ENCODE results near the gene GATAD2A. TPM values are rescaled to one million over a fixed set of nuclear protein-coding genes. Genes with fewer than 3 reads are reported as not detected.
A peak's percentile ranks its signal among the peaks of the same experiment; 100 is the strongest.

GATAD2A gene
- total and polyA plus RNA-seq, 2 of the 13 experiments (the other 11 are each of a cell fraction or from before 2014, with no cell fraction given) = 16.8 to 28.6 TPM

DNA sequence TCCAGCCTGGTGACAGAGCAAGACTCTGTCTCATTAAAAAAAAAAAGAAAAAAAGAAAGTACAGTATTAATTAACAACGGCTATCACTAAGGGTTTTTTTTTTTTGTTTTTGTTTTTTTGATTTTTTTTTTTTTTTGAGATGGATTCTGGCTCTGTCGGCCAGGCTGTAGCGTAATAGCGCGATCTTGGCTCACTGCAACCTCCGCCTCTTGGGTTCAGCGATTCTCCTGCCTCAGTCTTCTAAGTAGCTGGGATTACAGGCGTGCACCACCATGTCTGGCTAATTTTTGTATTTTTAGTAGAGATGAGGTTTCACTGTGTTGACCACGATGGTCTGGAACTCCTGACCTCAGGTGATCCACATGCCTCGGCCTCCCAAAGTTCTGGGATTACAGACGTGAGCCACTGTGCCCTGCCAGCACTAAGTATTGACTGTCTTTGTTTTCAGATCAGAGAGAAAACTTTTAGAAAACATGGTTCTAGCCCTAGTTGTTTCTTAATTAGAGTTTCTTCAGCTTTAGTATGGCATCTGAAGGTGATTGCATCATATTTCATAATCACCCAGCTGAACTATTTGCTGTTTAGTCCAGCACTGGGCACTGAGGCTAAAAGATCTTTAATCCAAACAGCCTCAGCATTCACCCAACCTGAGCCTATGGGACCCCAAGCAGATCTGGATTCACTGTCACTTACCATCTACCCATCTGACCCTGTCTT is 2.7 kb upstream of the GATAD2A start:
- no peak overlapping the region for H3K4me2 ChIP-seq (ENCODE audit: low read depth, low read length)
- 94% methylated on average over 11 of the region's 11 CpGs for WGBS (ENCODE audit: low lambda C conversion rate)
- in situ Hi-C loops (cut with HindIII; ENCODE audit: extremely low pct_ligation_motif_present, low pct_unique_long_range_greater_than_20kb) = no loop called here

DNA sequence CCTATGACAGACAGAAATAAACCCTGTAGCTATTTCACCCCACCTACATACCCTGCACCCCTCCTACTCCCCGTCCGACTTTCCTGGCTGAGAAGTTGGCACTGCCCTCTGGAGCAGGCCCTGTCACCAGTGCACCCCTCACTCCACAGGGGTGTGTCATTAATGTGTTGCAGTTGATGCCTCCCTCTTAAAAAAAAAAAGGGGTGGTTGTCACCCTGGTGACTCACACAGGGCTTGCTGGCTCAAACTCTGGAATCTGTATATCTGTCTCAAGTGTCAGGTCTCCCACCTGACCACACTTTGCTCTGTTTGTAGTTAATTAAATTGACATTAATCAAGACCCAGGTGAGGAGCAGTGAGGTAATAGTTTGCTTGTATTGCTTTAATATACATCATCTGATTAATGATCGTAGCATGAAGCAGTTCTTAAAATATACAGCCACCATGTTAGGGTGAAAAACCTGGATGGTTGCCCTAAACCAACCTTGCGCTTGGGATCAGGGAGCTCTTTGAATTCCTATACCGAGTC is 2.0 kb upstream of the GATAD2A start:
- BruUV-seq (replicated peaks) = no TSS peak
- TF ChIP-seq, protein P1, sequence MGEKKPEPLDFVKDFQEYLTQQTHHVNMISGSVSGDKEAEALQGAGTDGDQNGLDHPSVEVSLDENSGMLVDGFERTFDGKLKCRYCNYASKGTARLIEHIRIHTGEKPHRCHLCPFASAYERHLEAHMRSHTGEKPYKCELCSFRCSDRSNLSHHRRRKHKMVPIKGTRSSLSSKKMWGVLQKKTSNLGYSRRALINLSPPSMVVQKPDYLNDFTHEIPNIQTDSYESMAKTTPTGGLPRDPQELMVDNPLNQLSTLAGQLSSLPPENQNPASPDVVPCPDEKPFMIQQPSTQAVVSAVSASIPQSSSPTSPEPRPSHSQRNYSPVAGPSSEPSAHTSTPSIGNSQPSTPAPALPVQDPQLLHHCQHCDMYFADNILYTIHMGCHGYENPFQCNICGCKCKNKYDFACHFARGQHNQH (CRISPR knock-in tag; IDR thresholded peaks at IDR 0.05) = no peak
- TF ChIP-seq CCAR2 (optimal IDR thresholded peaks at IDR 0.05; ENCODE audit: low read depth, low read length) = no peak
- TF ChIP-seq, protein P2, sequence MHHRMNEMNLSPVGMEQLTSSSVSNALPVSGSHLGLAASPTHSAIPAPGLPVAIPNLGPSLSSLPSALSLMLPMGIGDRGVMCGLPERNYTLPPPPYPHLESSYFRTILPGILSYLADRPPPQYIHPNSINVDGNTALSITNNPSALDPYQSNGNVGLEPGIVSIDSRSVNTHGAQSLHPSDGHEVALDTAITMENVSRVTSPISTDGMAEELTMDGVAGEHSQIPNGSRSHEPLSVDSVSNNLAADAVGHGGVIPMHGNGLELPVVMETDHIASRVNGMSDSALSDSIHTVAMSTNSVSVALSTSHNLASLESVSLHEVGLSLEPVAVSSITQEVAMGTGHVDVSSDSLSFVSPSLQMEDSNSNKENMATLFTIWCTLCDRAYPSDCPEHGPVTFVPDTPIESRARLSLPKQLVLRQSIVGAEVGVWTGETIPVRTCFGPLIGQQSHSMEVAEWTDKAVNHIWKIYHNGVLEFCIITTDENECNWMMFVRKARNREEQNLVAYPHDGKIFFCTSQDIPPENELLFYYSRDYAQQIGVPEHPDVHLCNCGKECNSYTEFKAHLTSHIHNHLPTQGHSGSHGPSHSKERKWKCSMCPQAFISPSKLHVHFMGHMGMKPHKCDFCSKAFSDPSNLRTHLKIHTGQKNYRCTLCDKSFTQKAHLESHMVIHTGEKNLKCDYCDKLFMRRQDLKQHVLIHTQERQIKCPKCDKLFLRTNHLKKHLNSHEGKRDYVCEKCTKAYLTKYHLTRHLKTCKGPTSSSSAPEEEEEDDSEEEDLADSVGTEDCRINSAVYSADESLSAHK (CRISPR knock-in tag; IDR thresholded peaks at IDR 0.05; ENCODE audit: borderline replicate concordance) = no peak
- TF ChIP-seq, protein P3, sequence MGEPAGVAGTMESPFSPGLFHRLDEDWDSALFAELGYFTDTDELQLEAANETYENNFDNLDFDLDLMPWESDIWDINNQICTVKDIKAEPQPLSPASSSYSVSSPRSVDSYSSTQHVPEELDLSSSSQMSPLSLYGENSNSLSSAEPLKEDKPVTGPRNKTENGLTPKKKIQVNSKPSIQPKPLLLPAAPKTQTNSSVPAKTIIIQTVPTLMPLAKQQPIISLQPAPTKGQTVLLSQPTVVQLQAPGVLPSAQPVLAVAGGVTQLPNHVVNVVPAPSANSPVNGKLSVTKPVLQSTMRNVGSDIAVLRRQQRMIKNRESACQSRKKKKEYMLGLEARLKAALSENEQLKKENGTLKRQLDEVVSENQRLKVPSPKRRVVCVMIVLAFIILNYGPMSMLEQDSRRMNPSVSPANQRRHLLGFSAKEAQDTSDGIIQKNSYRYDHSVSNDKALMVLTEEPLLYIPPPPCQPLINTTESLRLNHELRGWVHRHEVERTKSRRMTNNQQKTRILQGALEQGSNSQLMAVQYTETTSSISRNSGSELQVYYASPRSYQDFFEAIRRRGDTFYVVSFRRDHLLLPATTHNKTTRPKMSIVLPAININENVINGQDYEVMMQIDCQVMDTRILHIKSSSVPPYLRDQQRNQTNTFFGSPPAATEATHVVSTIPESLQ (CRISPR knock-in tag; conservative IDR thresholded peaks at IDR 0.05) = no peak
- no peak for TF ChIP-seq ZNF367 (CRISPR knock-in tag; IDR thresholded peaks at IDR 0.05; ENCODE audit: borderline replicate concordance)

More for the DNA sequence above, 2.7 kb upstream of the GATAD2A start:
- intact Hi-C loops (cut with micrococcal nuclease; ENCODE audit: unreplicated experiment) = loop anchor here (2.0 kb wide), 1 partner anchor 14 kb away; no protein-coding TSS in a partner anchor
- no peak for ATAC-seq
- Histone ChIP-seq H3K9ac (ENCODE audit: insufficient read depth, low read depth, low read length) (no peak overlapping the region), H3K4me1 (ENCODE audit: insufficient read depth, low read length) (peaks cover 37% of the 10 kb centered on the region), H2AFZ (ENCODE audit: low read length) (no peak overlapping the region), H4K20me1 (ENCODE audit: insufficient read depth, low read length) (peaks cover 13% of the 10 kb centered on the region), H3K9me3 (ENCODE audit: low read length) (no peaks in the 10 kb centered on the region), H3K36me3 (replicated peaks in 1 of 2; ENCODE audit: control insufficient read depth in 1 of 2, insufficient read depth in 2 of 2, low read length in 2 of 2) (no peaks in the 10 kb centered on the region), H3K27me3 (ENCODE audit: control insufficient read depth in 1 of 2, insufficient read depth in 2 of 2, low read length in 2 of 2) (no peaks in the 10 kb centered on the region; a peak in 1 of 5 replicates), H3K4me3 (replicated peaks in 1 of 3; ENCODE audit: insufficient read depth in 1 of 3, low read depth in 2 of 3, low read length in 3 of 3) (no peak overlapping the region), H3K79me2 (ENCODE audit: insufficient read depth, low read length) (peaks cover 28% of the 10 kb centered on the region), H3K27ac (ENCODE audit: extremely low read length, insufficient read depth, low read length) (no peak overlapping the region)
- BruUV-seq (replicated peaks) = no TSS peak
- ChIA-PET CTCF (ENCODE audit: low intra/inter-chr PET ratio, low total read pairs) (no interaction called here), POLR2A (interaction anchor here (0.8 to 3.5 kb wide), 3 partner anchors 14 to 30 kb away, joined by 3 to 25 read pairs (median 3); no protein-coding TSS in a partner anchor)
- no peak for DNase-seq (ENCODE audit: low spot score)
- TF ChIP-seq ATF7 (IDR thresholded peaks at IDR 0.05) (peak; percentile 64), ATF7 (CRISPR knock-in tag; IDR thresholded peaks at IDR 0.05) (no peak), CEBPB (IDR thresholded peaks at IDR 0.05; ENCODE audit: borderline replicate concordance, low read depth, low read length) (peak; percentile 92), FOXP1 (IDR thresholded peaks at IDR 0.05) (no peak), FOXP1 (CRISPR knock-in tag; IDR thresholded peaks at IDR 0.05) (no peak), CEBPG (CRISPR knock-in tag; IDR thresholded peaks at IDR 0.05) (peak; percentile 73), MTA1 (CRISPR knock-in tag; IDR thresholded peaks at IDR 0.05; ENCODE audit: borderline replicate concordance) (no peak)
- TF ChIP-seq, protein P4, sequence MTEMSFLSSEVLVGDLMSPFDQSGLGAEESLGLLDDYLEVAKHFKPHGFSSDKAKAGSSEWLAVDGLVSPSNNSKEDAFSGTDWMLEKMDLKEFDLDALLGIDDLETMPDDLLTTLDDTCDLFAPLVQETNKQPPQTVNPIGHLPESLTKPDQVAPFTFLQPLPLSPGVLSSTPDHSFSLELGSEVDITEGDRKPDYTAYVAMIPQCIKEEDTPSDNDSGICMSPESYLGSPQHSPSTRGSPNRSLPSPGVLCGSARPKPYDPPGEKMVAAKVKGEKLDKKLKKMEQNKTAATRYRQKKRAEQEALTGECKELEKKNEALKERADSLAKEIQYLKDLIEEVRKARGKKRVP (CRISPR knock-in tag; IDR thresholded peaks at IDR 0.05) = peak in 1 of 2 experiments; percentile 75; a peak in 1 of 4 replicates
- peak; percentile 12 for FAIRE-seq

More for the DNA sequence above, 2.0 kb upstream of the GATAD2A start:
- no peak overlapping the region for H3K4me2 ChIP-seq (ENCODE audit: low read depth, low read length)
- H3K4me1 ChIP-seq (ENCODE audit: insufficient read depth, low read length) = peaks cover 43% of the 10 kb centered on the region
- H3K4me3 ChIP-seq (replicated peaks in 1 of 3; ENCODE audit: insufficient read depth in 1 of 3, low read depth in 2 of 3, low read length in 3 of 3) = no peak overlapping the region
- no peaks in the 10 kb centered on the region for H3K9me3 ChIP-seq (ENCODE audit: low read length)
- FAIRE-seq (no peak), ATAC-seq (no peak), DNase-seq (ENCODE audit: low spot score) (no peak)
- intact Hi-C loops (cut with micrococcal nuclease; ENCODE audit: unreplicated experiment) = loop anchor here (2.0 kb wide), 1 partner anchor 15 kb away; no protein-coding TSS in a partner anchor
- POLR2A ChIA-PET = interaction anchor here (0.8 to 3.5 kb wide), 4 partner anchors 14 to 39 kb away, joined by 3 to 25 read pairs (median 3); no protein-coding TSS in a partner anchor
- no peak overlapping the region for H3K9ac ChIP-seq (ENCODE audit: insufficient read depth, low read depth, low read length)
- H2AFZ ChIP-seq (ENCODE audit: low read length) = no peak overlapping the region
- no peak overlapping the region for H3K27ac ChIP-seq (ENCODE audit: extremely low read length, insufficient read depth, low read length)
- no peaks in the 10 kb centered on the region for H3K36me3 ChIP-seq (replicated peaks in 1 of 2; ENCODE audit: control insufficient read depth in 1 of 2, insufficient read depth in 2 of 2, low read length in 2 of 2)
- 92% methylated on average over 5 of the region's 5 CpGs for WGBS (ENCODE audit: low lambda C conversion rate)
- peaks cover 18% of the 10 kb centered on the region for H4K20me1 ChIP-seq (ENCODE audit: insufficient read depth, low read length)
- no peaks in the 10 kb centered on the region; a peak in 1 of 5 replicates for H3K27me3 ChIP-seq (ENCODE audit: control insufficient read depth in 1 of 2, insufficient read depth in 2 of 2, low read length in 2 of 2)
- CTCF ChIA-PET (ENCODE audit: low intra/inter-chr PET ratio, low total read pairs) = no interaction called here
- in situ Hi-C loops (cut with HindIII; ENCODE audit: extremely low pct_ligation_motif_present, low pct_unique_long_range_greater_than_20kb) = no loop called here
- peaks cover 34% of the 10 kb centered on the region for H3K79me2 ChIP-seq (ENCODE audit: insufficient read depth, low read length)
